Measurements from ENCODE around the gene SMAD3.

DNA sequence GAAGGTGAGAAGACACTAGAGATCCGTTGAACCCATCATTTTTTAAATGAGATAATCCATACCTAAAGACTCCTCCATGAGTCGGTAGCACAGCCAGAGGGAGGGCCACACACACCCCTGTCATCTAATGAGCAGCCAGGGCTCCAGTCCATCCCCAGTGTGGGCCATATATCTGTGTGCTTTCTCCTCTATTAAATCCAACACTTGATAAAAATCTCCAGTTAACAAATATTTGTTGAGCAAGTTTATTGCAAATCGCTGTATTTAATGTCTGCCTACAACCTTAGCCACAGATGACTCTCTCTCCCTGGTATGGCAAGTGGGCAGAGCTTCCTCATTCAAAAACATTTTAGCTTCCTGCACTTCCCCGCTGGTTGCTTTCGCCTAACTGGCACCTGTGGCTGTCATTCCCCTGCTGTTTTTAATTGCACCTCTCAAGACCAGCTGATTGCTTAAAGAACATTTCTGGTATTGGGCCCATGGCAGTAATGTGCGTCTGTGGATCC lies 82.8 kb downstream of the SMAD3 start:
- TF ChIP-seq, protein P1, sequence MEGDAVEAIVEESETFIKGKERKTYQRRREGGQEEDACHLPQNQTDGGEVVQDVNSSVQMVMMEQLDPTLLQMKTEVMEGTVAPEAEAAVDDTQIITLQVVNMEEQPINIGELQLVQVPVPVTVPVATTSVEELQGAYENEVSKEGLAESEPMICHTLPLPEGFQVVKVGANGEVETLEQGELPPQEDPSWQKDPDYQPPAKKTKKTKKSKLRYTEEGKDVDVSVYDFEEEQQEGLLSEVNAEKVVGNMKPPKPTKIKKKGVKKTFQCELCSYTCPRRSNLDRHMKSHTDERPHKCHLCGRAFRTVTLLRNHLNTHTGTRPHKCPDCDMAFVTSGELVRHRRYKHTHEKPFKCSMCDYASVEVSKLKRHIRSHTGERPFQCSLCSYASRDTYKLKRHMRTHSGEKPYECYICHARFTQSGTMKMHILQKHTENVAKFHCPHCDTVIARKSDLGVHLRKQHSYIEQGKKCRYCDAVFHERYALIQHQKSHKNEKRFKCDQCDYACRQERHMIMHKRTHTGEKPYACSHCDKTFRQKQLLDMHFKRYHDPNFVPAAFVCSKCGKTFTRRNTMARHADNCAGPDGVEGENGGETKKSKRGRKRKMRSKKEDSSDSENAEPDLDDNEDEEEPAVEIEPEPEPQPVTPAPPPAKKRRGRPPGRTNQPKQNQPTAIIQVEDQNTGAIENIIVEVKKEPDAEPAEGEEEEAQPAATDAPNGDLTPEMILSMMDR (IDR thresholded peaks at IDR 0.05; ENCODE audit: borderline replicate concordance, extremely low read depth, low read length, poor library complexity, severe bottlenecking), result no peak
- no peak for TF ChIP-seq EZH2 (IDR thresholded peaks at IDR 0.05; ENCODE audit: borderline replicate concordance, low read depth, low read length, severe bottlenecking)
